KMS-11 (cell line): Measurements from ENCODE around the gene SH3PXD2B.

Source experiments
- H2AFZ ChIP-seq: fragments of 200-600 bp; sonication (generic); 2 replicates; pipeline ENCODE4 v1.6.1; 2016; ENCODE audit warnings: antibody characterized with exemption, mixed run types, low read depth
- H3K27ac ChIP-seq: fragments of 200-600 bp; sonication (generic); 2 replicates; pipeline ENCODE4 v1.6.1; 2016; ENCODE audit warnings: mild to moderate bottlenecking, mixed run types
- H3K27me3 ChIP-seq: fragments of 200-600 bp; sonication (generic); 2 replicates; pipeline ENCODE4 v1.6.1; 2017; ENCODE audit warnings: mild to moderate bottlenecking, low read depth, mixed run types, moderate library complexity; ENCODE audit not compliant: insufficient read depth
- H3K36me3 ChIP-seq: fragments of 200-600 bp; sonication (generic); 2 replicates; pipeline ENCODE4 v1.6.1; 2017; ENCODE audit warnings: mild to moderate bottlenecking, mixed run types; ENCODE audit not compliant: insufficient read depth
- H3K4me1 ChIP-seq: fragments of 200-600 bp; sonication (generic); 2 replicates; pipeline ENCODE4 v1.6.1; 2016; ENCODE audit warnings: mild to moderate bottlenecking, low read depth, mixed run types; ENCODE audit not compliant: poor library complexity, severe bottlenecking
- H3K4me2 ChIP-seq: fragments of 200-600 bp; sonication (generic); 2 replicates; pipeline ENCODE4 v1.7.0; 2016; ENCODE audit warnings: mild to moderate bottlenecking, mixed run types
- H3K4me3 ChIP-seq: fragments of 200-600 bp; sonication (generic); IDR thresholded peaks from 2 replicates; pipeline ENCODE4 v1.6.1; 2017; ENCODE audit warnings: low read depth, low read length, mixed read lengths; ENCODE audit not compliant: insufficient read depth
- H3K79me2 ChIP-seq: fragments of 200-600 bp; sonication (generic); 2 replicates; pipeline ENCODE4 v1.6.1; 2016; ENCODE audit warnings: low read depth, mixed run types; ENCODE audit not compliant: insufficient read depth
- H3K9ac ChIP-seq: fragments of 200-600 bp; sonication (generic); 2 replicates; pipeline ENCODE4 v1.6.1; 2016; ENCODE audit warnings: mild to moderate bottlenecking, mixed run types
- H4K20me1 ChIP-seq: fragments of 200-600 bp; sonication (generic); 2 replicates; pipeline ENCODE4 v1.6.1; 2016; ENCODE audit warnings: mild to moderate bottlenecking, mixed run types; ENCODE audit not compliant: insufficient read depth
- CTCF ChIP-seq: fragments of 200-600 bp; sonication (generic); conservative IDR thresholded peaks from 2 replicates; pipeline ENCODE4 v1.6.1; 2017; ENCODE audit warnings: low read depth, mild to moderate bottlenecking, antibody characterized with exemption, low read length, moderate library complexity, mixed read lengths

The SH3PXD2B gene

GRCh38 chr5:172444110-172444510, 10.2 kb downstream of the SH3PXD2B start:
- Histone ChIP-seq H3K9ac (no peak overlapping the region), H3K4me1 (no peaks in the 10 kb centered on the region), H3K4me2 (no peak overlapping the region), H3K27me3 (no peaks in the 10 kb centered on the region), H3K79me2 (no peaks in the 10 kb centered on the region), H3K36me3 (no peaks in the 10 kb centered on the region), H4K20me1 (no peaks in the 10 kb centered on the region), H3K4me3 (no peak overlapping the region), H3K27ac (no peak overlapping the region), H2AFZ (no peak overlapping the region)
- no peak for TF ChIP-seq CTCF

- no peak overlapping the region for H3K4me3 ChIP-seq
- TF ChIP-seq CTCF, result no peak
- H2AFZ ChIP-seq, result no peak overlapping the region
- no peaks in the 10 kb centered on the region for H3K4me1 ChIP-seq
- no peaks in the 10 kb centered on the region for H3K36me3 ChIP-seq
- no peak overlapping the region for H3K9ac ChIP-seq
- H3K4me2 ChIP-seq, result no peak overlapping the region
- no peaks in the 10 kb centered on the region for H4K20me1 ChIP-seq
- no peak overlapping the region for H3K27ac ChIP-seq
- no peaks in the 10 kb centered on the region for H3K79me2 ChIP-seq
- H3K27me3 ChIP-seq, result no peaks in the 10 kb centered on the region
Observed at GRCh38 chr5:172443441-172444109, 10.8 kb downstream of the SH3PXD2B start.

- no peaks in the 10 kb centered on the region for H3K4me1 ChIP-seq
- H3K79me2 ChIP-seq, result no peaks in the 10 kb centered on the region
- H3K36me3 ChIP-seq, result no peaks in the 10 kb centered on the region
- no peak overlapping the region for H3K9ac ChIP-seq
- H2AFZ ChIP-seq, result no peak overlapping the region
- no peak overlapping the region for H3K27ac ChIP-seq
- no peak for TF ChIP-seq CTCF
- H3K27me3 ChIP-seq, result no peaks in the 10 kb centered on the region
- no peaks in the 10 kb centered on the region for H4K20me1 ChIP-seq
- H3K4me2 ChIP-seq, result no peak overlapping the region
- H3K4me3 ChIP-seq, result no peak overlapping the region
Observed at GRCh38 chr5:172442592-172442991, 11.7 kb downstream of the SH3PXD2B start.

- no peak overlapping the region for H3K27ac ChIP-seq
- TF ChIP-seq CTCF, result no peak
- no peak overlapping the region for H3K4me2 ChIP-seq
- no peaks in the 10 kb centered on the region for H4K20me1 ChIP-seq
- no peaks in the 10 kb centered on the region for H3K27me3 ChIP-seq
- no peak overlapping the region for H3K4me3 ChIP-seq
- no peak overlapping the region for H2AFZ ChIP-seq
- H3K4me1 ChIP-seq, result no peaks in the 10 kb centered on the region
- no peaks in the 10 kb centered on the region for H3K79me2 ChIP-seq
- H3K36me3 ChIP-seq, result no peaks in the 10 kb centered on the region
- H3K9ac ChIP-seq, result no peak overlapping the region
Observed at GRCh38 chr5:172441262-172441751, 13.0 kb downstream of the SH3PXD2B start.
